Eye (tissue), 1 donor: ENCODE data around the gene SCUBE1.

Source experiments
- DNase-seq: peaks from one replicate; pipeline ENCODE4 v3.0.0-alpha.2; 2015

SCUBE1 gene

DNA sequence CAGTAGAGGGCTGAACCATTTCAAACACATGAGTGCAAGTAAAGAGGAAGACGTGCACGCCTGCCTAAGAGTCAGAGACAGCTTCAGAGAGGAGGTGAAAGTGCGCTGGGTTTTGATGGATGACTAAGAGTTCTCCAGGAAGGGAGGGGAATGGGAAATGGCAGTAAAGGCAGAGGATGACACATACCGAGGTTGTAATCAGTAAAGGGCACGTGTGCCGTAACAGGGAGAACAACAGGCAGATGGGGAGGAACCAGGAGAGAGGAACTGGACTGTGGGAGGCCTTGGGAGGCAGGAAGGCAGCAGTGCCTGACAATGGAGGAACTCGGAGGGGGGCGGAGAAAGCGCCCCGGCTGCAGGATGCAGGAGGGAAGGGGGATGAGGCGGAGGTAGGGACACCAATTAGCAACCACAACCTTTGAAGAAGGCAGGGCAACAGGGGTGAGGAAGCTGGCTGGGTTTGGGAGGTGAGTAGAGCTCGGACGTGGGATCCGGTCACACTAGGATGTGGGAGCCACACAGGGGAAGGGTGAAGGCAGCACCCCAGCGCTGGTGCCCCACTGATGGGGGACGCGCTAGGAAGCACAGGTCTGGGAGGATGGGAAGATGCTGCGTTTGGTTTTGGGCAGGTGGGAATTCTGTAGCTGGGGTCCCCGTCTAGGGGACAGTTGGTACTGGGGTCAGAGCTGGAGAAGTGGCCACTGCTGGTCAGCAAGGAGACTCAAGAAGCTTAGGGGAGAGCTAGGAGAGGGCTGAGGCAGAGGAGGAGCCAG is 67.4 kb downstream of the SCUBE1 start:
- DNase-seq = no peak

DNA sequence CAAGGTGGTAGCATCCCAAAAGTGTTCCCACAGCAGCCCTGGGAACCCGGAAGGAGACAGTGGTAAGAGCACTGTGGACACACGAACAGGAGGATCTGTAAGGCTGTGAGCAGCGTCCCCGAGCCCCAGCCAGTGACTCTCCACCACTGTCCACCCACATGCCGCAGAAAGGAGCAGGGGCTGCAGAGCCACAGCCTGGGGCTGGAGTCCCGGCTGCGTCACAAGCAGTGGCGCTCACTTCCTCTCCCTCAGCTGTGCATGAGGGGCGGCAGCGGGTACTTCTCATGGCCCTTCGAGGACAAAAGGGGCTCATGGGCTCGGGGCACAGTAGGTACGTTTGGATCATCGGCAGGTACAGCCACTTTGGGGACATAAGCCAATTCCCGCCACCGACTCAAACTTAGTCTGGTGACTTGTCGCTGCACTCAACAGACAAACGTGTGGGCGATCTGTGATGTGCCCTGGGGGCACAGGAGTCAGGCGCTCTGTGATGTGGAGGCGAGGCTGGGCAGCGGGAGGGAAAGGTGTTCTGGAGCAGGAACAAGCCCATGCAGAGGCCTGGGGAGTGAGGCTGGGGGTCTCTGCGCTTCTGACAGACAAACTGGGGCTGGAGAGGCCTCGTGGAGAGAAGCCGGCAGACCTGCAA is 68.5 kb downstream of the SCUBE1 start:
- DNase-seq = no peak

DNA sequence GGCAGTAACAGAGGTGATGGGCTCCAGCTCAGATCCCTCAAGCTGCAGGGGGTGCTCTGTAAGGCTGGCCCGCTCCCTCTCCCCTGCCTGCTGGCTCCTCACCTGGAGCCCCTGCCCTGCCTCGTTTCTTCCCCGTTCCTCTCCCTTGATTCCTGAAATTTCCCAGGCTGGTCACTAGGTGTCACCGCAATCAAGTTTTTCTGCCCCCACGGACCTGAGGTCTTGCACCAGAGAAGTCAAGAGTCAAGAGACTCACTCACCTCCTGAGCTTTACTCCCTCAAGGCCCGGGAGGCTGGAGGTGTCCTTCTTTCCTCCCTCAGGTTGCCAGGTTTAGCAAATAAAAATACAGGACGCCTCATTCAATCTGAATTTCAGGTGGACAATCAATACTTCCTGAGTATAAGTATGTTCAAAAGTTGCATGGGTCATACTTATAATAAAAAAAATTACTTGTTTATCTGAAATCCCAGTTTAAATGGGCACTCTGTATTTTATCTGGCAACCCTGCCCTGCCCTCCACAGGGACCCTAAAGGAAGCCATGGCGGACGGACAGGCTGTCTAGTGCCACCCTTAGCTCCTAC is 69.2 kb downstream of the SCUBE1 start:
- peak; percentile 84 for DNase-seq

DNA sequence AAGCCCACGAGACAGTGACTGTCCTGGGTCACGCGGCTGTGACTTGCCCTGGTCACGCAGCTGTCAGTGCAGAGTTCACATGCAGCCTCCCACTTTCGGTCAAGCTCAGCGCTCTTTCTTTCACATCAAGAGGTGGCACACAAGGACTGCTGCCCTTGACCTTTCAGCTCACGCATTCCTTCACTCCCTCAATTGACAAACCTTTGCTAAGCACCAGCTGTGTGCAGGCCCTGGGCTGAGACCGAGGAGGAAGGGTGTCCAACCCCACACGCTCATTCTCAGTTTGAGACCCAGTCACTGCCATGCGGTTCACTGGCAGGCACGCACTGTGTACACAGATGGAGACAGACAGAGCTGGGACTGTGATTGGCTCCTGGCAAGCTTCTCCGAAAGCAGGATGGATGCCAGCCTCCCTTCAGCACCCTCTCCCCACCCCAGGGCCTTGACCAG is 70.3 kb downstream of the SCUBE1 start:
- no peak for DNase-seq

DNA sequence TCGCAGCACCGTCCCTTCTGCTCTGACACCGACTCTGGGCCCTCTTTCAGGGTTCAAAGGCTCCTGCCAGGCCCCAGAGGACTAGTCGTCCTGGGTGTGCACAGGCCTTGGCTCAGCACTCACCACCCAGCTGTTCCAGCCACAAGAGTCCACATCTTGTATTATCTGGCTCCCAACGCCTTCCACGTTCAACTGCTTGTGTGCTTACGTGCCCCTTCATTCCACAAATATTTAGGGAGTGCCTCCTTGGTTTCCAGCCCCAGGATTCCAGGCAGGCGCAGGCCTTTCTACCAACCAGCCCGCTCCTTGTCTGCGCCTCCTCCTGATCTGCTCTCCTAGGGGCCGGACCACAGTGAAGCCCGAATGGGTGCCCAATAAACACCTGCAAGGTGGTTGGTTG is 70.9 kb downstream of the SCUBE1 start:
- DNase-seq = no peak

DNA sequence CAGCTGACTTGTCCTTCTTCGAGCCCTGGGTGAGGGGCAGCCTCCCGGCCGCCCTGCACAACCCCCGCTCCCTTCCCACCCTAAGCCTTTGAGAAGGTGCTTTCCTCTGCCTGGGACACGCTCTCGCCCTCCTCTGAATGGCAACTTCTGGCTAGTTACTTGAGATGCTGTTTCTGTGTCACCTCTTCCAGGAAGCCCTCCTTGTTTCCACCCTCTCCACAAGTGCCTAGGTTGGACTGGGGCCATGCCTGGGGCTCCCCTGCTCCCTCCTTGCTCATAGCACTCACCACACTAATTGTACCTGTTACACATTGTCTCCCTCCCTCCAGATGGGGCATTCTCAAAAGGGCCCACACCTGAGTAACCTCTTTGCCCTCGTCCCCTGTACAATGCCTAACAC is 72.2 kb downstream of the SCUBE1 start:
- no peak for DNase-seq

DNA sequence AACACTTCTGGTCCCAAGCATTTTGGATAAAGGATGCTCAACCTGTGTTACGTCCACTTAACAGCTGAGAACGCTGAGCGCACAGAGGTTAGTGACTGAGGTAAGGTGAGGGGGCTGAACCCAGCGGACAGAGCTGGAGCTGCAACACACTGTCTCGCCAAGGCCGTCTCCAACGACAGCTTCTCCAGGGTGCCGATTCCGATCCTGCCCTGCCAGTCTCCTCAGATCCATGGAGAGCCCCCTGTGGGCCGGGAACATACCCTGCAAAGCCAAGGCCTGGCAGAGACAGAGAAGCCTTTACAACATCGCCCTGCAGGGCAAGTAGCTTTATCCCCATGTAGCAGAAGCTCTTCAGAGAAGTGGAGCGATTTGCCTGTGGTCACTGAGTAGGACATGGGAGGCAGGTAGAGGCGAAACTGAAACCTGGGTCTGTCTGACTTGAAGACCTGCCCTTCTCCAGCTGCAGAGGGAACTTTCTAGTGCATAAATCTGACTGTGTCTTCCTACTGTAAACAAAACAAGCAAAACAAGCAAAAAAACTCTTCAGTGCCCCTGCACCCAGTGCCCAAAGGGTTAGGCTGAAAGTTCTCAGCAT is 72.8 kb downstream of the SCUBE1 start:
- DNase-seq = no peak

DNA sequence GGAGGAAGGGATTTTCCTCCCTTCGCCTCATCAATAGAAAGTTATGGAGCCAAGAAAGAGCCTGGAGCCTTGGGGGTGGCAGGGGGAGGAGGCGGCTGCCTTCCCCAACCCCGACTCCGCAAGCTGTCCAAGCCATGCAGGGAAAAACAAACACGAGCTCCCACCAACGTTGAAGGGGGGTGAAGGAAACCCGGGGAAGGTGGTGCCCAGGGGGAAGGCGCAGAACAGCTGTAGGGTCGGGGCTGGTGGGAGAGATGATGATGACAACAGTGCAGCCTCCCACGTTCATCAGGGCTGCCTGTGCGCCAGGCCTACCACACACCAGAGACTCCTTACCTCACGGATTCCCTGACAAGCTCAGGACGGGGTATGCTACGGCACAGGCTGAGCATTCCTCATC is 73.5 kb downstream of the SCUBE1 start:
- DNase-seq = no peak

DNA sequence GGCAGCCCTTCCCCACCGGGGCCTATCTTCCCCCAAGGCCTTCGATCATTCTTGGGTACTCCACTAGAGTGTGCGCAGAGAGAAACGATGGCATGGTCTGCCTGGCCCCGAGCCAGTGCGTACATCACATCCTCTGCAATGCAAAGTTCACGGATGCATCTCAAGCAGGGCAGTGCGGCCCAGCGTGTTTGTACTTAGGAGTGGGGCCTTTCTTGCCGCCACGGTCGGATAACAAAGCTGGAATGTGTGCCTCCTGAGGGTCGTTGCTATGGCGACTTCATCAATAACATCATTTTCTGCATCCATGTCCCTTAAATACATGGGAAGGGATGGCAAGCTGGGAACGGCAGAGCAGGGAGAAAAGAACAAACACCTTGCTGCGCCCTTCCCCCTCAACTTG is 73.9 kb downstream of the SCUBE1 start:
- DNase-seq = peak; percentile 74

DNA sequence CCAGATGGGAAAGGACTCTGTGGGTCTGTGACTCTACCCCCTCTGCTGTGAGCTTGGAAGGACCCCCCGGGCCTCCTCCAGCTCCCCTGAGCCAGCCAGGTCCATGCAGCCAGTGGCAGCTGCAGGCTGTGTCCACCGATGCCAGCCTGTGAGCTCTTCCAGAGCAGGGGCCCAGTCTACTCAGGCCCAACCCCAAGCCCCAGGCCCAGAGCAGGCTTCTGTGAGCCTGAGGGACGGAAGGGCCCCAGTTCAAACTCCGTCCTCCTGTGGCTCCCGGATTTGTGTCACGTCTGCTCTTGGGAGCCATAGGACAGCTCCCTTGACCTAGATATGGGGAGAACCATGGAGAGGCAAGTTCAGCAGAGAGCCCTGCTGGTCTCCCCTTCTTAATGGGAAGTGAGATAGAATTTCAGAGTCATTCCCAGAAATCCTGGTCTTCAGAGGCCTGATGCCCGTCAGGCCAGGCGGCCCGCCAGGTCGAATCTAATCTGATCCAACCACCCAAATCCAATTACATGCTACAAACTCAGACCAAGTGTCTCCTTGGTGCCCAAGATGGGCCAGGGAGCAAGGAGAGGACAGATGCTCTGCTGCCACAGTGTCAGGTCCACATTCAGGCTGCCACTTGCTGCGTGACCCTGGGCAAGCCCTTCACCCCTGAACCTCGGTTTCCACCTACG is 75.1 kb downstream of the SCUBE1 start:
- DNase-seq = no peak

DNA sequence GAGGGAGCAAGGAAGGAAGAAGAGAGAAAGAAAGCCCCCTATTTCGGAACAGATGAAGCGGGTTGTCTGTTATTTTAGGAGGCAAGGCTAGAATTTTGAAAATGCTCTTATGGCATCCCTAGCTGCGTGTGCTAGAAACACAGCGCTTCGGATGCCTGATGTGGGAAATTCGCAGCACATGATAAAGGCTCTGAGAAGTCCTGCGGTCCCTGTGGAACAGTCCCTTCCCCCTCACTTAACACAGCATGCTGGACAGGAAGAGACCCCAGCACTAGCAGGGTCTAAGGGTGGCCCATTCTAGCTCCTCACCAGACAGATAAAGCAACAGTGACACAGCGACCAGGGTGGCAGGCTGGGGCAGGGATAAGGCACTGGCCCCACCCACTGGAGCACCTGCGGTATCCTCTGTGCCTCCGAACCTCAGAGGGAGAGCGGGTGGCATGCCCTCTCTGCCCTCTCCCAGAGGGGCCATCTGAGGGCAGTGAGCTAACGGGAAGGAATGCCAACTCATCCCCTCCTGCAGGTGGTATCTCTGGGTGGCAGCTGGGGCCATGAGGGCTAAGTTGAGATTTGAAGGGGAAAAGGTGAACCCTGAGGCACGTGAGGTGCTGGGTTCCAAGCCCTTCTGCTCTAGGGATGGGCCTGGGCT is 75.7 kb downstream of the SCUBE1 start:
- DNase-seq = no peak

DNA sequence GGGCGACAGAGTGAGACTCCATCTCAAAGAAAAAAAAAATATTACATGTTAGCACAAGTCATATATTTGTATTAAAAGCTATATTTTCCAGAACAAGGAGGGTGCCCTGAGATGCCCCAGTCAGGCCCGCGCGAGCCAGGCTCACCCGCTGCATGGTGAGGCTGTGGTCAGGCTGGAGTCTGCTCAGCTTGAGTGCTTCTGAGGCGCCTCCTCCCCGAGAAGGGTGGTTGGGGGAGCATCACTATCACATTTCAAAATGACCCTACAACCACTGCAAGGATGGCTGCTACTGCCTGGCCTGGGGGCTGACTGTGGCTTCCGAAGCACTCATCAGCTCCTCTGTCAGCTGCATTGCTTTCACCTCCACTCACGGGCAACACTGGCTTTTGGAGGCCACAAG is 77.1 kb downstream of the SCUBE1 start:
- no peak for DNase-seq

DNA sequence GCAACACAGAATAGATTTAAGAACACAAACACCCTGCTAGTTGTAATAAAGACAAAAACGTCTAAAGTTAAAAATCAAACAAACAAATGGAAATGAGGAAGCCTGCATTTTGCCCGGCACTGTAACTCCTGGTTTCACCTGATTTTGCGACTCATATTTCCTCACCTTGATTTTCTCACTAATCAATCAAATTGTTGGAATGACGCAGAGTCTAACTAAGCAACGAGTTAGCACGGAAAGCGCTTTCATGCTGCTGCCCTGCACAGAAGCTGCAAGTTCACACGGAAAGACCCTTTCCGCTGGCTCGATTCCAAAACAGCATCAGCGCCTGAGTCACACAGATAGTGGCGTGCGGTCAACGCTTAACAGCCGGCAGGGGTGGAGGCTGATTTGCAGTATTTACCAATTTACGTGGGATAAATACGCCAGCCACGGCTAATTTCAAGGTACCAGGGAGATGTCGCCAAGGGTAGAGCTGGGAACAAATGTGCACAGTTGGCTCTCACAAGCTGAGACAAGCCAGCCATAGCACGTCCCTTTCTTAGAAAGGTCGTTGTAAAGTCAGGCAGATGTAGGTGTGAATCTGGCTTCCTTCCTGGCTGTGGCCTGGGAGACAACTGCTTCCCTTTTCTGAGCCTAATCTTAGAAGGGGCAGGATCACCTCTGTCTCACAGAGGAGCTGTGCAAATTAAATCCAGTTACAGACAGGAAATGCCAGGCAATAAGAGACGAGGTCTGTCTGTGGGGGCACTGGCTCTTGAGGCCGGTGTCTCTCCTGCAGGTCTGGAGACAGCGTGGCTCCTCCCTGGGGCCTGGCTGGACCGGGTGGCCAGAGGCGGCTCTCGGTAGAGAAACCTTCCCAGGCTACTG is 79.3 kb downstream of the SCUBE1 start:
- peak; percentile 89 for DNase-seq

DNA sequence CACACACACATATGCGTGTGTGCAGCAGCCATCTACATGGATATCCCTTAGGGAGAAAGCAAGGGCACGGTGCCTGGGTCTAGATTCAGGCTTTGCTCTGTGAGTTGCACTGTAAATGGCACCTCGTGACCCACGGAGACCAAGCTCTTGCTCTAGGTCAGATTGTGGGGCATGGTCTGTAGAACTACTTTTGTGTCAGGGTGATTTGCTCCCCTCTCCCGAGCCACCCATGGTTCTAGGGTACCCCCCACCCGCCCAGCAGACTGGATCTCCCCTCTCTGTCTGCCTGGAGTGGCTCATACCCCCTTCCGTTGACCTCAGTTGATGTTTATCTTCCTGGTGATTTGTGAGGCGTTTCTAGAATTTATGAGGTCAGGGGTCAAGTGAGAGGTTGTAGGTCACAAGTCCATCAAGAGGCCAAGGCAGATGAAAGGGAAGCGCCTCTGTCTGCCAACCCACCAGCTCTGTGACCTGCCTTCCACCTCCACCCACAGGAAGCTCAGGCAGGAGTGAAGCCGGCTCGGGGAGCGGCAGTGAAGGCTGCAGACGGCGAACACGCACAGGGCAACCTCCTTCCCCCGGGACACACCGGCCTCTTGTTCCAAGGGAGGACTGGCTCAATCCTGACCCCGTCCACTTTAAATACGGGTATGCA is 80.1 kb downstream of the SCUBE1 start:
- DNase-seq = peak; percentile 62

DNA sequence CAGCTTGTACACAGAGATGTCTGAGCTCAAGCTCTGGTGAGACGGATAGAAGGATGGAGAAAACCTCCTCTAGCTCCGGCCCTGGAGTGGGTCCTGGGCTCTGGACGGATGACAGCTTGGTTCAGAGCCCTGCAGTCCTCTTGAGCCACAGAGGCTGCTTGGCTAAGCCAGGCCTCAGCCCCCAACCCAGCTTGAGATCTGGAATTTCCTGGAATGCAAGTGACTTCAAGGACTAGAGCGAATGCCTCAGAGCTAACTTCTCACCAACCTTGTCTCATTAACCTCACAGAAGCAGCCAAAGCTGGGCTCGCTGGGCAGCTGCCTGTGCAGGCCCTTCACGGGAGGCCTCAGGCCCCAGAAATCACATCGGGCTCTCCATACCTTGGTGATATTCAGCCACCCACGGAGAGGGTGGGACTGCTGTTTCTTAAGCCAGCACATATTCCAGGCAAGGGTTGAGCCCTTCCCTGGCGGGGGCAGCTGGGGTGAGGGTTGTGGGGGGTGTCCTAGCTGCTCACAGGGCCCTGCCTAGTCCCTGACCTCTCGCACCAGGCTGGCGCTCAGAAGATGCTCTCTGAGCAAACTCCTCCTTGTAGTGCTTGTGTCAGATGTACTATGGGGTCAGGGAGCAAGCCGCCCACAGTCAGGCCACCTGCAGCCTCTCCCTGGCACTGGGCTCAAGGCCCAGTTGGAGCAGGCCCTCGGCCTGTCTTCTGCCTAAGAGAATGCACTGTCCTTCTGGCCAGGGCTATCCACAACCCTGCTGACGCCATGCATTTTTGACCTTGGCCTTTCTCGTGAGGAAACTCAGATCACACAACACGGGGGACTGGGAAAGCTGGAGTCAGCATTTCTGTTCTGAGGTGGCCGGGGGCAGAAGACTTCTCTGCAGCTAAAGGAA is 82.6 kb downstream of the SCUBE1 start:
- DNase-seq = no peak

DNA sequence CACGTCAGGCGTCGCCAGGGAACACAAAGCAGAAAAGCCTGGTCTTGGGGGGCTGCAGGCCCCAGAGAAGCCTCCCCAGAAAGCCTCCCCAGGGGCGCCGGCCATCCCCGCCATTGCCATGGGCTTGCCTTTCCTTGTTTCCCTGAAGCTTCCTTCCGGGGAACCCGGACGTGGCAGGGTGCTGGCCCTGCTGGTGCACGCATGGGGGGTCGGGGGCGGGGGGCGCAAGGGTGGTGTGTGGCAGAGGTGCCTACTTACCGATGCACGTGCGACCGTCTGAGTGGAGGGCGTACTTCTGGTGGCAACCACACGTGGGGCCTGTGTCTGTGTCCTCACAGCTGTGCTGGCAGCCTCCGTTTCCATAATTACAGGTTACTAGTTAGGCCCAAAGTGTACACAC is 85.2 kb downstream of the SCUBE1 start:
- DNase-seq = no peak

DNA sequence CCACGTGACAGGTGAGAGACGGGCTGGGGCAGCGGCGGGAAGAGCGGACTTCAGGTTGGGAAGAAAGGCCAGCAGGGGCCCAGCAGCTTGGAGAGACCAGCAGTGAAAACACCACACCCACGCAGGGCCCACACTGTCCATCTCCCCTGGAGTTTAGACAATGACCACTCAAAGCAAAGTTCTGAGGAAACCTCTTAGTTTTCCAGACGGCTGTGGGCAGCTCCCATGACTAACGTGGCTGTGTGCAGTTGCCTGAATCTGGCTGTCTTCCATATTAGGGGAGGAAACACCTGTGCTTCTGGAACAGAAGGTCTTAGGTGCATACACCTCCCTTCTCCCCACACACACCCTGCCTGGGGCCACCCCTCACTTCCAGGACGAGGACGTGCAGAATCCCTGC is 85.6 kb downstream of the SCUBE1 start:
- no peak for DNase-seq

DNA sequence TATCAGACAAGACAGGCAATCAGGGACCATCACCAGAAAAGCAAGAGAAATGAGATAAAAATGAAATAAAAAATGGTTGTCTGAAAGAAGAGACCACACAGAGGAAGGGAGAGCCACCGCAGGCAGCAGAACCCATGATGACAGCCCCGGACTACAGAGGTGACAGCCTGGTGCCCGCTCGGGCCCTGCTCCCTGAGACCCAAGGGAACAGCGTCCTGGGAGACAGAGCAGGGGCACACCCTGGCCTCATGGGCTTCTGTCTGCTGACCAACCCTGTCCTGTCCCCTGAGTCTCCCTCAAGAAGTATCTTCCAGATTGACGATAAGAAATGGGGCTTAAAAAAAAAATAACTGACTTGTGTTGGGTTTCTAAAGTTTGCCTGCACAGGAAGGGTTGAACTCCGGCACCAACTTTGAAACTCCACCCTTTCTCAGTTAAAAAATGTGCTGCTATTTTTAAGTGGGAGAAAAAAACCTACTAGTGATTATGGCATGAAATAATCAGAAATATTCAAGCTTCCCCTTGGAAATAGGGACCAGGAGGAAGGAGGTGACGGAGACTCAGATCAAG is 86.1 kb downstream of the SCUBE1 start:
- DNase-seq = no peak

DNA sequence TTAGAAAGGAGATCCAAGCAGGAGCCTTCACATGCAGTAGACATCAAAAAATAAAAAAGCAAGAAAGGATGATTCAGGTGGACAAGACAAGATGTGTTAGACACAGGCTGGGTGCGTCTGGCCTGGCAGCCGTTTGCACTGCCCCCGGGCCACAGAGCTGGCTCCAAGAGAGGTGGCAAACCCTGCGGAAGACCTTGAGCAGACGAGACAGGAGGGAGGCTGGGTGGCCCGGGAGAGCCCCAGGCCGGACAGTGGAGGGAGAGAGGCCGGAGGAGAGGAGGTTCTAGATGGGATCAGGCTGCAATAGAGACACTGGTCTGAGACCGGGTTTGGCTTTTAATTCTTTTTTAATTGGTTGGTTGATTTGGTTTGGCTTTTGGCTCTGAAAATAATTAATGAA is 86.6 kb downstream of the SCUBE1 start:
- no peak for DNase-seq

DNA sequence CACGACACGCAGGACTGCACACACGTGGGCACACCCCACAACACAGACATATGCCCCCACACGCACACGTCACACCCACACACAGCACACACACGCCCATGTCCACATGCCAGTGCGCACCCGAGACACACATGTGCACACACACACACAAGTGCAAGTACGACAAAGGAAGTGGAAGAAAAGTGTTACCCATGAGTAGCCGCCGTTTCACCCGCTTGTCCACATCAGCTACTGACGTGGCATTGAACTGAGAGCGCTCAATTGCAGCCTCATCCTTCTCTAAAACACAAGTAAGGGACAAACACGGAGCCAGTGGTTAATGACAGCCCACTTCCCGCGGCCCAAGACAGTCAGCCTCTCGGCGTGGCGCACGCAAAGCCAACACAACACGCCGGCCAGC is 87.9 kb downstream of the SCUBE1 start:
- no peak for DNase-seq
